NCI-H460 (cell line): ENCODE data around the gene GPR160. TPM values are rescaled to one million over a fixed set of nuclear protein-coding genes. Genes with fewer than 3 reads are reported as not detected.

Experiments
- DNase-seq: peaks from one replicate; pipeline ENCODE4 v3.0.0-alpha.2; 2016; ENCODE audit warnings: low read depth; ENCODE audit errors: extremely low read depth
- total RNA-seq: library from RNA; depleted of rRNA; stranded (reverse); fragments of >200 nt; shearing (Covaris generic); gene quantifications from 2 replicates; pipeline ENCODE4 v1.2.3, GENCODE V29; 2014

GPR160 gene
- total RNA-seq, 1 experiment from 2014 or later = 2.1 TPM

- DNase-seq = no peak
These were observed 25.9 kb downstream of the GPR160 start for GRCh38 chr3:170063691-170064090.

GRCh38 chr3:170064108-170064507 lies 26.3 kb downstream of the GPR160 start:
- DNase-seq = no peak

GRCh38 chr3:170075441-170076091 lies 37.8 kb downstream of the GPR160 start:
- no peak for DNase-seq

GRCh38 chr3:170076715-170077238 lies 39.0 kb downstream of the GPR160 start:
- DNase-seq = no peak

- no peak for DNase-seq
These were observed 39.6 kb downstream of the GPR160 start for GRCh38 chr3:170077361-170077760.

GRCh38 chr3:170078620-170079281 lies 41.0 kb downstream of the GPR160 start:
- DNase-seq = no peak

- DNase-seq = no peak
These were observed 41.9 kb downstream of the GPR160 start for GRCh38 chr3:170079536-170080165.

- DNase-seq = no peak
These were observed 42.8 kb downstream of the GPR160 start for GRCh38 chr3:170080605-170081004.

GRCh38 chr3:170081079-170081741 lies 43.4 kb downstream of the GPR160 start:
- DNase-seq = no peak

GRCh38 chr3:170083343-170083742 lies 45.5 kb downstream of the GPR160 start:
- no peak for DNase-seq

GRCh38 chr3:170085396-170085795 lies 47.6 kb downstream of the GPR160 start:
- no peak for DNase-seq

- DNase-seq = no peak
These were observed 52.2 kb downstream of the GPR160 start for GRCh38 chr3:170089862-170090600.

GRCh38 chr3:170090601-170090981 lies 52.8 kb downstream of the GPR160 start:
- no peak for DNase-seq

GRCh38 chr3:170092907-170093306 lies 55.1 kb downstream of the GPR160 start:
- DNase-seq = no peak

- DNase-seq = no peak
These were observed 58.0 kb downstream of the GPR160 start for GRCh38 chr3:170095771-170096170.

GRCh38 chr3:170096342-170096741 lies 58.5 kb downstream of the GPR160 start:
- DNase-seq = no peak

GRCh38 chr3:170098753-170099152 lies 61.0 kb downstream of the GPR160 start:
- no peak for DNase-seq

GRCh38 chr3:170100944-170101343 lies 63.1 kb downstream of the GPR160 start:
- no peak for DNase-seq

- DNase-seq = no peak
These were observed 64.6 kb downstream of the GPR160 start for GRCh38 chr3:170102431-170102830.

GRCh38 chr3:170107941-170108340 lies 70.1 kb downstream of the GPR160 start:
- no peak for DNase-seq

- no peak for DNase-seq
These were observed 71.2 kb downstream of the GPR160 start for GRCh38 chr3:170108955-170109354.
